ENCODE results near the gene HEPN1. TPM values are rescaled to one million over a fixed set of nuclear protein-coding genes. Genes with fewer than 3 reads are reported as not detected.

HEPN1 gene
- total and polyA plus RNA-seq, 2 of the 4 experiments (the other 2 are of a cell fraction), result not detected

DNA sequence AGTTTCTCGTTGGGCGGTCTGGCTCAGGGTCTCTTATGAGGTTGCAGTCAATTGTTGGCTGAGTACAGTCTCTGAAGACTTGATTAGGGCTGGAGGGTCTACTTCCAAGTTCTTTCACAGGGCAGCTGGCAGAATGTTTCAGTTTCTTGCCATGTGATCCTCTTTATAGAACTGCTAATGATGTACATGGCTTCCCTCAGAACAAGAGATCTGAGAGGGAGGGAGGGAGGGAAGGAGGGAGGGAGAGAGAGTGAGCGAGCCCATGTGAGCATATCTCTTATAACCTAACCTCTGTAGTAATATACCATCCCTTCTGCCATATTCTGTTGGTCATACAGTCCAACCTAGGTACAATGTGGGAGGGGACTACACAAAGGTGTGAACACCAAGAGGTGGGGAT is 32.3 kb downstream of the HEPN1 start:
- H2BK120ac ChIP-seq (ENCODE audit: low read depth, low read length), result no peak overlapping the region
- WGBS, 2 experiments (ENCODE audit: extremely low coverage in 2 of 2, insufficient read length in 1 of 2), result no CpG with 5 or more reads among the region's 3 CpGs
- no peak overlapping the region for H3K4me2 ChIP-seq (ENCODE audit: low read depth, low read length)
- H3K56ac ChIP-seq (ENCODE audit: extremely low read depth, insufficient read depth, low read length), result no peak overlapping the region
- no peak overlapping the region for H3K4ac ChIP-seq (ENCODE audit: low read depth, low read length)
- H2BK5ac ChIP-seq (ENCODE audit: low read depth, low read length, poor library complexity, severe bottlenecking), result no peak overlapping the region
- ChIA-PET CTCF (no interaction called here), POLR2A (ENCODE audit: unreplicated experiment) (no interaction called here)
- H3K23ac ChIP-seq (ENCODE audit: low read depth, low read length), result no peak overlapping the region
- in situ Hi-C loops (cut with MboI; ENCODE audit: low sequenced_read_pairs), result loop anchor here (5.0 kb wide), 1 partner anchor 74 kb away; no protein-coding TSS in a partner anchor
- no peak overlapping the region for H2BK15ac ChIP-seq (ENCODE audit: low read depth, low read length)
- H3K9ac ChIP-seq (ENCODE audit: low read depth, low read length), result no peak overlapping the region
- no peaks in the 10 kb centered on the region for H3K36me3 ChIP-seq (ENCODE audit: control insufficient read depth, insufficient read depth, low read length)
- no peak overlapping the region for H4K91ac ChIP-seq (ENCODE audit: insufficient read depth, low read depth, low read length)
- peaks cover 0 to 8% of the 10 kb centered on the region in 2 experiments; a peak in 2 of 4 replicates for H3K79me1 ChIP-seq (ENCODE audit: low read depth in 1 of 2, low read length in 2 of 2)
- ATAC-seq (ENCODE audit: low read depth) (no peak), DNase-seq (no peak)
- H3K18ac ChIP-seq (ENCODE audit: low read depth, low read length), result no peak overlapping the region
- no peak overlapping the region for H4K5ac ChIP-seq (ENCODE audit: low read depth, low read length)
- dilution Hi-C loops (cut with HindIII; ENCODE audit: low sequenced_read_pairs, unreplicated experiment), result no loop called here
- no peaks in the 10 kb centered on the region for H3K9me1 ChIP-seq (ENCODE audit: insufficient read depth, low read length)
- intact Hi-C loops (cut with micrococcal nuclease), result loop anchor here (5.0 kb wide), 1 partner anchor 309 kb away; no protein-coding TSS in a partner anchor
- no peak overlapping the region for H3K27ac ChIP-seq (ENCODE audit: insufficient read depth, low read length)
- H4K8ac ChIP-seq (ENCODE audit: low read depth in 2 of 2, low read length in 2 of 2), result no peak overlapping the region
- H4K20me1 ChIP-seq (ENCODE audit: insufficient read depth, low read length), result no peaks in the 10 kb centered on the region
- H3K14ac ChIP-seq (replicated peaks; ENCODE audit: low read depth, low read length), result no peak overlapping the region
- no peak overlapping the region for H2AK9ac ChIP-seq (replicated peaks; ENCODE audit: low read depth, low read length, poor library complexity)
- no peak overlapping the region for H2BK20ac ChIP-seq (ENCODE audit: low read depth, low read length)
- H3K4me1 ChIP-seq (ENCODE audit: control insufficient read depth, insufficient read depth, low read length), result peaks cover 4% of the 10 kb centered on the region; the same call in 1 of the 2 replicates
- no peak overlapping the region for H3K4me3 ChIP-seq (ENCODE audit: insufficient read depth, low read depth, low read length)
- H3K9me3 ChIP-seq (ENCODE audit: control insufficient read depth, insufficient read depth, low read length), result no peaks in the 10 kb centered on the region
- H2AFZ ChIP-seq (replicated peaks; ENCODE audit: low read length, poor library complexity), result no peak overlapping the region
- TF ChIP-seq POLR2A (IDR thresholded peaks at IDR 0.05; ENCODE audit: low read depth, low read length) (no peak), SMC3 (IDR thresholded peaks at IDR 0.05; ENCODE audit: low read depth, low read length) (no peak), NFE2L2 (IDR thresholded peaks at IDR 0.05; ENCODE audit: low read depth, low read length) (no peak), FOS (IDR thresholded peaks at IDR 0.05; ENCODE audit: low read depth, low read length) (no peak), CHD1 (IDR thresholded peaks at IDR 0.05; ENCODE audit: low read depth, low read length) (no peak), MAFK (IDR thresholded peaks at IDR 0.05; ENCODE audit: low read depth, low read length) (no peak), MAZ (IDR thresholded peaks at IDR 0.05; ENCODE audit: borderline replicate concordance, low read depth, low read length) (no peak), RAD21 (IDR thresholded peaks at IDR 0.05; ENCODE audit: low read length) (no peak), RFX5 (IDR thresholded peaks at IDR 0.05; ENCODE audit: low read depth, low read length) (no peak), CEBPB (IDR thresholded peaks at IDR 0.05; ENCODE audit: low read depth, low read length) (no peak)
- TF ChIP-seq, protein P1, sequence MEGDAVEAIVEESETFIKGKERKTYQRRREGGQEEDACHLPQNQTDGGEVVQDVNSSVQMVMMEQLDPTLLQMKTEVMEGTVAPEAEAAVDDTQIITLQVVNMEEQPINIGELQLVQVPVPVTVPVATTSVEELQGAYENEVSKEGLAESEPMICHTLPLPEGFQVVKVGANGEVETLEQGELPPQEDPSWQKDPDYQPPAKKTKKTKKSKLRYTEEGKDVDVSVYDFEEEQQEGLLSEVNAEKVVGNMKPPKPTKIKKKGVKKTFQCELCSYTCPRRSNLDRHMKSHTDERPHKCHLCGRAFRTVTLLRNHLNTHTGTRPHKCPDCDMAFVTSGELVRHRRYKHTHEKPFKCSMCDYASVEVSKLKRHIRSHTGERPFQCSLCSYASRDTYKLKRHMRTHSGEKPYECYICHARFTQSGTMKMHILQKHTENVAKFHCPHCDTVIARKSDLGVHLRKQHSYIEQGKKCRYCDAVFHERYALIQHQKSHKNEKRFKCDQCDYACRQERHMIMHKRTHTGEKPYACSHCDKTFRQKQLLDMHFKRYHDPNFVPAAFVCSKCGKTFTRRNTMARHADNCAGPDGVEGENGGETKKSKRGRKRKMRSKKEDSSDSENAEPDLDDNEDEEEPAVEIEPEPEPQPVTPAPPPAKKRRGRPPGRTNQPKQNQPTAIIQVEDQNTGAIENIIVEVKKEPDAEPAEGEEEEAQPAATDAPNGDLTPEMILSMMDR (conservative IDR thresholded peaks at IDR 0.05; ENCODE audit: low read depth, low read length), result no peak
- TF ChIP-seq, protein P2, sequence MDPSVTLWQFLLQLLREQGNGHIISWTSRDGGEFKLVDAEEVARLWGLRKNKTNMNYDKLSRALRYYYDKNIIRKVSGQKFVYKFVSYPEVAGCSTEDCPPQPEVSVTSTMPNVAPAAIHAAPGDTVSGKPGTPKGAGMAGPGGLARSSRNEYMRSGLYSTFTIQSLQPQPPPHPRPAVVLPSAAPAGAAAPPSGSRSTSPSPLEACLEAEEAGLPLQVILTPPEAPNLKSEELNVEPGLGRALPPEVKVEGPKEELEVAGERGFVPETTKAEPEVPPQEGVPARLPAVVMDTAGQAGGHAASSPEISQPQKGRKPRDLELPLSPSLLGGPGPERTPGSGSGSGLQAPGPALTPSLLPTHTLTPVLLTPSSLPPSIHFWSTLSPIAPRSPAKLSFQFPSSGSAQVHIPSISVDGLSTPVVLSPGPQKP (IDR thresholded peaks at IDR 0.05; ENCODE audit: borderline replicate concordance, low read depth, low read length), result no peak
- TF ChIP-seq, protein P3, sequence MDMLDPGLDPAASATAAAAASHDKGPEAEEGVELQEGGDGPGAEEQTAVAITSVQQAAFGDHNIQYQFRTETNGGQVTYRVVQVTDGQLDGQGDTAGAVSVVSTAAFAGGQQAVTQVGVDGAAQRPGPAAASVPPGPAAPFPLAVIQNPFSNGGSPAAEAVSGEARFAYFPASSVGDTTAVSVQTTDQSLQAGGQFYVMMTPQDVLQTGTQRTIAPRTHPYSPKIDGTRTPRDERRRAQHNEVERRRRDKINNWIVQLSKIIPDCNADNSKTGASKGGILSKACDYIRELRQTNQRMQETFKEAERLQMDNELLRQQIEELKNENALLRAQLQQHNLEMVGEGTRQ (IDR thresholded peaks at IDR 0.05; ENCODE audit: low read depth, low read length), result no peak
- H3K27me3 ChIP-seq (ENCODE audit: control insufficient read depth, insufficient read depth, low read length), result no peaks in the 10 kb centered on the region
- H2AK5ac ChIP-seq (ENCODE audit: low read depth, low read length), result no peak overlapping the region
- BruUV-seq (replicated peaks), result no TSS peak

Data from IMR-90 (cell line).